HEK293 (cell line): ENCODE results near the gene PCCA.

Experiments used
- CTCF ChIA-PET: fragments of 350-600 bp; formaldehyde crosslinking; extraction: SDS; loops from one replicate; lab custom pipeline; 2021; ENCODE audit warnings: antibody characterized with exemption; lab: Yijun Ruan, JAX
- POLR2A ChIA-PET: fragments of 300-600 bp; formaldehyde crosslinking; extraction: SDS; loops from one replicate; lab custom pipeline; 2020; ENCODE audit warnings: antibody characterized with exemption, inconsistent platforms; lab: Yijun Ruan, JAX
- H3K27ac ChIP-seq: fragments of 200-500 bp; sonication (Bioruptor generic); 2 replicates; pipeline ENCODE4 v1.5.1; 2014; ENCODE audit warnings: low read depth, low read length, control low read depth, inconsistent platforms; ENCODE audit errors: extremely low read depth
- H3K36me3 ChIP-seq, 2 experiments: fragments of 200-500 bp in 1 of 2; sonication (Bioruptor generic) in 1 of 2; 1 replicate in 1 of 2; 2 replicates in 1 of 2; pipeline ENCODE4 v1.5.1; 2014 to 2017; ENCODE audit warnings: inconsistent platforms in 2 of 2, low read length in 2 of 2; ENCODE audit not compliant: control insufficient read depth in 2 of 2, insufficient read depth in 1 of 2
- H3K4me1 ChIP-seq: fragments of 200-500 bp; sonication (Bioruptor generic); 2 replicates; pipeline ENCODE4 v1.5.1; 2014; ENCODE audit warnings: mild to moderate bottlenecking, low read length, inconsistent platforms; ENCODE audit not compliant: control insufficient read depth, insufficient read depth
- H3K4me3 ChIP-seq: 2 replicates; pipeline ENCODE4 v1.5.1; 2011; ENCODE audit warnings: low read depth, mild to moderate bottlenecking, control low read depth, low read length, moderate library complexity
- H3K9me3 ChIP-seq: fragments of 200-500 bp; sonication (Bioruptor generic); 2 replicates; pipeline ENCODE4 v1.5.1; 2014; ENCODE audit warnings: low read depth, low read length, inconsistent platforms; ENCODE audit not compliant: control insufficient read depth, insufficient read depth
- EGR2 ChIP-seq: fragments of 450-650 bp; formaldehyde crosslinking; IDR thresholded peaks from 2 replicates; pipeline ENCODE4 v1.5.1; 2016; ENCODE audit warnings: low read depth, missing biosample characterization, missing genetic modification characterization
- YY1 ChIP-seq: fragments of 450-650 bp; formaldehyde crosslinking; IDR thresholded peaks from 2 replicates; pipeline ENCODE4 v1.5.1; 2018; ENCODE audit warnings: missing biosample characterization, missing genetic modification characterization
- YY2 ChIP-seq: fragments of 450-650 bp; formaldehyde crosslinking; IDR thresholded peaks from 2 replicates; pipeline ENCODE4 v1.5.1; 2016; ENCODE audit warnings: missing biosample characterization, missing genetic modification characterization
- ZBTB1 ChIP-seq: fragments of 450-650 bp; formaldehyde crosslinking; IDR thresholded peaks from 2 replicates; pipeline ENCODE4 v1.5.1; 2016; ENCODE audit warnings: missing biosample characterization, missing genetic modification characterization
- ZBTB8A ChIP-seq: fragments of 450-650 bp; formaldehyde crosslinking; IDR thresholded peaks from 2 replicates; pipeline ENCODE4 v1.5.1; 2016; ENCODE audit warnings: missing biosample characterization, missing genetic modification characterization
- ZFHX2 ChIP-seq: fragments of 450-650 bp; formaldehyde crosslinking; conservative IDR thresholded peaks from 2 replicates; pipeline ENCODE4 v1.5.1; 2016; ENCODE audit warnings: missing biosample characterization, missing genetic modification characterization
- ZNF112 ChIP-seq: fragments of 450-650 bp; formaldehyde crosslinking; IDR thresholded peaks from 2 replicates; pipeline ENCODE4 v1.5.0; 2017; ENCODE audit warnings: missing biosample characterization, missing genetic modification characterization
- ZNF114 ChIP-seq: fragments of 450-650 bp; formaldehyde crosslinking; IDR thresholded peaks from 2 replicates; pipeline ENCODE4 v1.5.0; 2017; ENCODE audit warnings: missing biosample characterization, missing genetic modification characterization
- ZNF121 ChIP-seq: fragments of 450-650 bp; formaldehyde crosslinking; IDR thresholded peaks from 2 replicates; pipeline ENCODE4 v1.5.1; 2016; ENCODE audit warnings: missing biosample characterization, missing genetic modification characterization
- ZNF175 ChIP-seq: fragments of 450-650 bp; formaldehyde crosslinking; IDR thresholded peaks from 2 replicates; pipeline ENCODE4 v1.5.1; 2016; ENCODE audit warnings: missing biosample characterization, missing genetic modification characterization
- ZNF292 ChIP-seq: fragments of 450-650 bp; formaldehyde crosslinking; IDR thresholded peaks from 2 replicates; pipeline ENCODE4 v1.5.1; 2016; ENCODE audit warnings: low read depth, missing biosample characterization, missing genetic modification characterization, borderline replicate concordance
- ZNF311 ChIP-seq: fragments of 450-650 bp; formaldehyde crosslinking; IDR thresholded peaks from 2 replicates; pipeline ENCODE4 v1.5.1; 2017; ENCODE audit warnings: missing biosample characterization, missing genetic modification characterization, borderline replicate concordance
- ZNF391 ChIP-seq: fragments of 450-650 bp; formaldehyde crosslinking; IDR thresholded peaks from 2 replicates; pipeline ENCODE4 v1.5.1; 2016; ENCODE audit warnings: low read depth, missing biosample characterization, missing genetic modification characterization, borderline replicate concordance
- ZNF521 ChIP-seq: fragments of 450-650 bp; formaldehyde crosslinking; IDR thresholded peaks from 2 replicates; pipeline ENCODE4 v1.5.1; 2017; ENCODE audit warnings: missing biosample characterization, mild to moderate bottlenecking, missing genetic modification characterization
- ZNF596 ChIP-seq: fragments of 450-650 bp; IDR thresholded peaks from 2 replicates; pipeline ENCODE4 v1.5.0; 2018; ENCODE audit warnings: missing biosample characterization, mild to moderate bottlenecking, missing genetic modification characterization, moderate library complexity
- ZNF623 ChIP-seq: fragments of 450-650 bp; formaldehyde crosslinking; IDR thresholded peaks from 2 replicates; pipeline ENCODE4 v1.5.1; 2016; ENCODE audit warnings: missing biosample characterization, missing genetic modification characterization
- ZNF677 ChIP-seq: fragments of 450-650 bp; IDR thresholded peaks from 2 replicates; pipeline ENCODE4 v1.5.0; 2018; ENCODE audit warnings: missing biosample characterization, mild to moderate bottlenecking, missing genetic modification characterization, moderate library complexity
- ZNF76 ChIP-seq: fragments of 450-650 bp; formaldehyde crosslinking; IDR thresholded peaks from 2 replicates; pipeline ENCODE4; 2016; ENCODE audit warnings: low read depth, missing biosample characterization, missing genetic modification characterization, borderline replicate concordance
- TF ChIP-seq, protein P1 (sequence below): fragments of 450-650 bp; formaldehyde crosslinking; IDR thresholded peaks from 2 replicates; pipeline ENCODE4 v1.5.1; 2016; ENCODE audit warnings: missing biosample characterization, missing genetic modification characterization
- TF ChIP-seq, protein P2 (sequence below): fragments of 450-650 bp; formaldehyde crosslinking; IDR thresholded peaks from 2 replicates; pipeline ENCODE4 v1.5.1; 2017; ENCODE audit warnings: missing biosample characterization, missing genetic modification characterization
- TF ChIP-seq, protein P3 (sequence below): fragments of 450-650 bp; formaldehyde crosslinking; IDR thresholded peaks from 2 replicates; pipeline ENCODE4 v1.5.1; 2017; ENCODE audit warnings: missing biosample characterization, missing genetic modification characterization
- TF ChIP-seq, protein P4 (sequence below): fragments of 450-650 bp; formaldehyde crosslinking; IDR thresholded peaks from 2 replicates; pipeline ENCODE4 v1.5.1; 2016; ENCODE audit warnings: missing biosample characterization, missing genetic modification characterization

Gene PCCA

DNA sequence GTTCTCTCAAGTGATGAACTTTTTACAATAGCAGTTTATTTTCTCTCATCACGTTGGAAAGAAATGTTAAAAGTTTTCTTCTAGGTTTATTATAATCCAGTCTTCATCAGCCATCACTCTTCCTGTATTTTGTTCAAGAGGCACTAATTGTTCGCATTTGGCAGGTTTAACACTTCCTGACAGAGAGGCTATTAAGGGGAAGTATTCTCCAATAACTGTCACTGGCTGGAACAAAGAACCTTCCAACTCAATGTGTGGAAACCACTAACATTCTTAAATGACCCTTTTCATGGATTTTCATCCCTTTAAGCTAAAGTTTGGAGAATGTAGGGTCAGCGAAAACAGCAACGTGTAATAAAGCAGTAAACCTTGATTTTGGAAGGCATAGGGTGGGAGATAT is 145.1 kb downstream of the PCCA start (continued):
- no peak for TF ChIP-seq ZNF114

DNA sequence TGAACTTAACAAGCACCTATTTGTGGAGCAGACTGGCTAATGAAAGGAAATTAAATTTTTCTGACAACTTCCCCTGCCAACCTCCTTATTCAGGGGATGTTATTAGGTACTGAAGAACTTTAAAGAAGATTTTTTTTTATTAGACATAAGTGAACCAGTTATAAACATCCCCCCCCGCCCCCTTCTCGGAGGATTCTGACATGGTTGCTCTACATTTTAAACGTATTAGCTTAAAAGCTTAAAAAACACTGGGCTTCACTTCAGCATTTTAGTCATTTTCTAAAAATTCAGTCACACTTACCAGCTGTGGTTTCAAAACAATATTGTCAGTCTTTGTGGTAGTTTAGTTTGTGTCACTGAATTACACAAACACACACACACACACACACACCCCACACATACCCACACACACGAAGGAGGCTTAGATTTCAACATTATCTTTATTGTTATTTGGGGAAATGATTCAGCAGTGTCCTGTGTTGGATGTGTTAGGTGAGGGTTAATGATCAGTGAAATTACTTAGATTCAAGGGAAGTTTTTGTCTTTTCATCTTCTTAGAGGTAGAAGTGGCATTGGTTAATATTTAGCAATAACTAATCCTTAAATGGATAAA is 145.7 kb downstream of the PCCA start:
- no peak overlapping the region for H3K4me3 ChIP-seq
- POLR2A ChIA-PET, result interaction anchor here (1.2 kb wide), 1 partner anchor 265 kb away, joined by 3 read pairs; no protein-coding TSS in a partner anchor
- H3K27ac ChIP-seq, result no peak overlapping the region
- no peaks in the 10 kb centered on the region for H3K36me3 ChIP-seq
- no peaks in the 10 kb centered on the region for H3K9me3 ChIP-seq
- TF ChIP-seq, protein P1, sequence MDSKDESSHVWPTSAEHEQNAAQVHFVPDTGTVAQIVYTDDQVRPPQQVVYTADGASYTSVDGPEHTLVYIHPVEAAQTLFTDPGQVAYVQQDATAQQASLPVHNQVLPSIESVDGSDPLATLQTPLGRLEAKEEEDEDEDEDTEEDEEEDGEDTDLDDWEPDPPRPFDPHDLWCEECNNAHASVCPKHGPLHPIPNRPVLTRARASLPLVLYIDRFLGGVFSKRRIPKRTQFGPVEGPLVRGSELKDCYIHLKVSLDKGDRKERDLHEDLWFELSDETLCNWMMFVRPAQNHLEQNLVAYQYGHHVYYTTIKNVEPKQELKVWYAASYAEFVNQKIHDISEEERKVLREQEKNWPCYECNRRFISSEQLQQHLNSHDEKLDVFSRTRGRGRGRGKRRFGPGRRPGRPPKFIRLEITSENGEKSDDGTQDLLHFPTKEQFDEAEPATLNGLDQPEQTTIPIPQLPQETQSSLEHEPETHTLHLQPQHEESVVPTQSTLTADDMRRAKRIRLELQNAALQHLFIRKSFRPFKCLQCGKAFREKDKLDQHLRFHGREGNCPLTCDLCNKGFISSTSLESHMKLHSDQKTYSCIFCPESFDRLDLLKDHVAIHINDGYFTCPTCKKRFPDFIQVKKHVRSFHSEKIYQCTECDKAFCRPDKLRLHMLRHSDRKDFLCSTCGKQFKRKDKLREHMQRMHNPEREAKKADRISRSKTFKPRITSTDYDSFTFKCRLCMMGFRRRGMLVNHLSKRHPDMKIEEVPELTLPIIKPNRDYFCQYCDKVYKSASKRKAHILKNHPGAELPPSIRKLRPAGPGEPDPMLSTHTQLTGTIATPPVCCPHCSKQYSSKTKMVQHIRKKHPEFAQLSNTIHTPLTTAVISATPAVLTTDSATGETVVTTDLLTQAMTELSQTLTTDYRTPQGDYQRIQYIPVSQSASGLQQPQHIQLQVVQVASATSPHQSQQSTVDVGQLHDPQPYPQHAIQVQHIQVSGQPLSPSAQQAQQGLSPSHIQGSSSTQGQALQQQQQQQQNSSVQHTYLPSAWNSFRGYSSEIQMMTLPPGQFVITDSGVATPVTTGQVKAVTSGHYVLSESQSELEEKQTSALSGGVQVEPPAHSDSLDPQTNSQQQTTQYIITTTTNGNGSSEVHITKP (tag by site-specific recombination), result no peak
- peak; percentile 78 for TF ChIP-seq ZFHX2 (tag by site-specific recombination)
- TF ChIP-seq ZNF677 (tag by site-specific recombination), result no peak
- TF ChIP-seq ZNF112 (tag by site-specific recombination), result no peak
- TF ChIP-seq ZNF521, result no peak
- TF ChIP-seq ZNF391, result no peak
- TF ChIP-seq YY2 (tag by site-specific recombination), result no peak
- no peak for TF ChIP-seq ZBTB8A
- no peak for TF ChIP-seq ZNF76
- TF ChIP-seq ZNF596 (tag by site-specific recombination), result no peak
- TF ChIP-seq, protein P2, sequence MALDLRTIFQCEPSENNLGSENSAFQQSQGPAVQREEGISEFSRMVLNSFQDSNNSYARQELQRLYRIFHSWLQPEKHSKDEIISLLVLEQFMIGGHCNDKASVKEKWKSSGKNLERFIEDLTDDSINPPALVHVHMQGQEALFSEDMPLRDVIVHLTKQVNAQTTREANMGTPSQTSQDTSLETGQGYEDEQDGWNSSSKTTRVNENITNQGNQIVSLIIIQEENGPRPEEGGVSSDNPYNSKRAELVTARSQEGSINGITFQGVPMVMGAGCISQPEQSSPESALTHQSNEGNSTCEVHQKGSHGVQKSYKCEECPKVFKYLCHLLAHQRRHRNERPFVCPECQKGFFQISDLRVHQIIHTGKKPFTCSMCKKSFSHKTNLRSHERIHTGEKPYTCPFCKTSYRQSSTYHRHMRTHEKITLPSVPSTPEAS, result peak; percentile 70; the same call in 1 of the 2 replicates
- TF ChIP-seq EGR2 (tag by site-specific recombination), result peak; percentile 52; the same call in 1 of the 2 replicates
- TF ChIP-seq ZNF623 (tag by site-specific recombination), result no peak
- TF ChIP-seq ZNF292 (tag by site-specific recombination), result no peak
- H3K4me1 ChIP-seq, result peaks cover 8% of the 10 kb centered on the region; the same call in 1 of the 2 replicates
- CTCF ChIA-PET, result interaction anchor here (0.6 to 3.1 kb wide), 11 partner anchors 160 to 734 kb away, joined by 3 to 14 read pairs (median 3); no protein-coding TSS in a partner anchor

DNA sequence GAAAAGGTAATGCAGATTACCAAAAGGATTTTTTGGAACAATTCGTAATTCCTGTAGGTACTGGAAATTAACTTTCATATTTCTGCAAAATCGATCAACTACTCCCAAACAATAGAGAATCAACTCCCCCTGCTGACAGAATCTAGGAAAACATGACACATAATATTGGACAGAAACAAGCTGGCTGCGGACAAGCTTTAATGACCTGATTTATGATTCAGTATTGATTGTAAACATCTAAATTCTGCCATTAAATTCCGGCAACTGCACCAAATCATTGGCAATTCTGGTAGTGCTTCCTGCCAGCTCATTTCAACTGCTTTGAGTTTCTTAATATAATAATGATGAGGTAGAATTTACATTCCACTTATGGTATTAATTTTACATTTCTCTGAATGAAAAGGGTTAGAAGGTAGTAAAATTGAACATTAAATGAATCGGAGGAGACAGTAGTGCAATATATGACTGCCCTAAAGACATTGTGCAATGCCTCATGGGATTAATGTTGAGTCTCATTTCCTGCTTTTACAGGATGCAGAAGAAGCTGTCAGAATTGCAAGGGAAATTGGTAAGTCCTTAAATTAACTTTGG is 146.5 kb downstream of the PCCA start:
- H3K4me3 ChIP-seq, result no peak overlapping the region
- no peak overlapping the region for H3K27ac ChIP-seq
- ChIA-PET CTCF (interaction anchor here (0.6 to 3.1 kb wide), 17 partner anchors 70 to 1083 kb away, joined by 3 to 14 read pairs (median 3); no protein-coding TSS in a partner anchor), POLR2A (interaction anchor here (0.5 to 1.2 kb wide), 3 partner anchors 252 to 265 kb away, joined by 3 to 4 read pairs (median 4); no protein-coding TSS in a partner anchor)
- H3K9me3 ChIP-seq, result no peaks in the 10 kb centered on the region
- no peaks in the 10 kb centered on the region for H3K36me3 ChIP-seq
- peaks cover 8% of the 10 kb centered on the region; the same call in 1 of the 2 replicates for H3K4me1 ChIP-seq
- TF ChIP-seq ZBTB1 (tag by site-specific recombination) (no peak), ZNF76 (no peak), ZNF596 (tag by site-specific recombination) (no peak), ZNF175 (tag by site-specific recombination) (no peak), ZNF311 (tag by site-specific recombination) (no peak), ZNF121 (tag by site-specific recombination) (no peak), YY1 (tag by site-specific recombination) (no peak)
- TF ChIP-seq, protein P3, sequence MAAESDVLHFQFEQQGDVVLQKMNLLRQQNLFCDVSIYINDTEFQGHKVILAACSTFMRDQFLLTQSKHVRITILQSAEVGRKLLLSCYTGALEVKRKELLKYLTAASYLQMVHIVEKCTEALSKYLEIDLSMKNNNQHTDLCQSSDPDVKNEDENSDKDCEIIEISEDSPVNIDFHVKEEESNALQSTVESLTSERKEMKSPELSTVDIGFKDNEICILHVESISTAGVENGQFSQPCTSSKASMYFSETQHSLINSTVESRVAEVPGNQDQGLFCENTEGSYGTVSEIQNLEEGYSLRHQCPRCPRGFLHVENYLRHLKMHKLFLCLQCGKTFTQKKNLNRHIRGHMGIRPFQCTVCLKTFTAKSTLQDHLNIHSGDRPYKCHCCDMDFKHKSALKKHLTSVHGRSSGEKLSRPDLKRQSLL (tag by site-specific recombination), result no peak
- TF ChIP-seq, protein P4, sequence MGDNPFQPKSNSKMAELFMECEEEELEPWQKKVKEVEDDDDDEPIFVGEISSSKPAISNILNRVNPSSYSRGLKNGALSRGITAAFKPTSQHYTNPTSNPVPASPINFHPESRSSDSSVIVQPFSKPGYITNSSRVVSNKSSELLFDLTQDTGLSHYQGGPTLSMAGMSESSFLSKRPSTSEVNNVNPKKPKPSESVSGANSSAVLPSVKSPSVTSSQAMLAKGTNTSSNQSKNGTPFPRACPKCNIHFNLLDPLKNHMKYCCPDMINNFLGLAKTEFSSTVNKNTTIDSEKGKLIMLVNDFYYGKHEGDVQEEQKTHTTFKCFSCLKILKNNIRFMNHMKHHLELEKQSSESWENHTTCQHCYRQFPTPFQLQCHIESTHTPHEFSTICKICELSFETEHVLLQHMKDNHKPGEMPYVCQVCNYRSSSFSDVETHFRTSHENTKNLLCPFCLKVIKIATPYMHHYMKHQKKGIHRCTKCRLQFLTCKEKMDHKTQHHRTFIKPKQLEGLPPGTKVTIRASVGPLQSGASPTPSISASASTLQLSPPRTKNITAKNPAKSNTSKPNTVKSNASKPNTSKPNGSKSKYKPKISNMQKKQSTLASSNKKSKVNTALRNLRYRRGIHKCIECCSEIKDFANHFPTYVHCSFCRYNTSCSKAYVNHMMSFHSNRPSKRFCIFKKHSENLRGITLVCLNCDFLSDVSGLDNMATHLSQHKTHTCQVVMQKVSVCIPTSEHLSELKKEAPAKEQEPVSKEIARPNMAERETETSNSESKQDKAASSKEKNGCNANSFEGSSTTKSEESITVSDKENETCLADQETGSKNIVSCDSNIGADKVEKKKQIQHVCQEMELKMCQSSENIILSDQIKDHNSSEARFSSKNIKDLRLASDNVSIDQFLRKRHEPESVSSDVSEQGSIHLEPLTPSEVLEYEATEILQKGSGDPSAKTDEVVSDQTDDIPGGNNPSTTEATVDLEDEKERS (tag by site-specific recombination), result no peak
